OCI-LY1 (cell line): ENCODE measurements around the gene EBP.

Source experiments
- CTCF ChIP-seq: fragments of 200-600 bp; sonication (generic), shearing (Covaris generic); IDR thresholded peaks from 2 replicates; pipeline ENCODE4 v1.5.1; 2017; ENCODE audit warnings: mild to moderate bottlenecking, antibody characterized with exemption, low read length, moderate library complexity, mixed read lengths
- EZH2 ChIP-seq: fragments of 200-600 bp; sonication (generic), shearing (Covaris generic); IDR thresholded peaks from 2 replicates; pipeline ENCODE4 v1.8.0; 2017; ENCODE audit warnings: borderline replicate concordance, mixed run types, mild to moderate bottlenecking, antibody characterized with exemption, low read length, moderate library complexity, mixed read lengths

DNA sequence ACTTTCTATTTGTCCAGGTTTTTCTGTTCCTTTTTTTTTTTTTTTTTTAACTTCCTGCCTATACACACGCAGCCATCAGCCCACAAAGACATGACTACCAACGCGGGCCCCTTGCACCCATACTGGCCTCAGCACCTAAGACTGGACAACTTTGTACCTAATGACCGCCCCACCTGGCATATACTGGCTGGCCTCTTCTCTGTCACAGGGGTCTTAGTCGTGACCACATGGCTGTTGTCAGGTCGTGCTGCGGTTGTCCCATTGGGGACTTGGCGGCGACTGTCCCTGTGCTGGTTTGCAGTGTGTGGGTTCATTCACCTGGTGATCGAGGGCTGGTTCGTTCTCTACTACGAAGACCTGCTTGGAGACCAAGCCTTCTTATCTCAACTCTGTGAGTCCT lies 2.1 kb downstream of the EBP start:
- TF ChIP-seq CTCF (no peak), EZH2 (no peak)
